Spleen (tissue), 11 donors: ENCODE results near the gene GDPD2. TPM values are rescaled to one million over a fixed set of nuclear protein-coding genes. Genes with fewer than 3 reads are reported as not detected.

ENCODE experiments used
- DNase-seq: peaks from one replicate; pipeline ENCODE4 v3.0.0-alpha.2; 2020
- H3K27ac ChIP-seq, 8 donors: fragments of 200-600 bp; sonication (generic) in 7 of 8; 1 replicate in 4 of 8; 2 replicates in 4 of 8; pipeline versions ENCODE4 v1.5.0 to v1.8.0; 2016 to 2021; ENCODE audit warnings: inconsistent platforms in 4 of 8, mild to moderate bottlenecking in 4 of 8, moderate library complexity in 1 of 8
- H3K27me3 ChIP-seq, 7 donors: fragments of 200-600 bp; sonication (generic) in 6 of 7; replicated peaks in 1 of 7; 1 replicate in 4 of 7; 2 replicates in 3 of 7; pipeline versions ENCODE4 v1.5.0 to v1.8.0; 2016 to 2021; ENCODE audit warnings: inconsistent platforms in 3 of 7, mild to moderate bottlenecking in 1 of 7
- H3K36me3 ChIP-seq, 6 donors: fragments of 200-600 bp; sonication (generic) in 5 of 6; 1 replicate in 4 of 6; 2 replicates in 2 of 6; pipeline versions ENCODE4 v1.5.0 to v1.8.0; 2016 to 2021; ENCODE audit warnings: inconsistent platforms in 2 of 6
- H3K4me1 ChIP-seq, 6 donors: fragments of 200-600 bp; sonication (generic) in 5 of 6; 1 replicate in 3 of 6; 2 replicates in 3 of 6; pipeline versions ENCODE4 v1.5.0 to v1.8.0; 2016 to 2021; ENCODE audit warnings: inconsistent platforms in 3 of 6
- H3K4me3 ChIP-seq, 8 donors: fragments of 200-600 bp; sonication (generic) in 7 of 8; 1 replicate in 4 of 8; 2 replicates in 4 of 8; pipeline versions ENCODE4 v1.5.0 to v1.8.0; 2016 to 2021; ENCODE audit warnings: inconsistent platforms in 4 of 8, mild to moderate bottlenecking in 4 of 8, moderate library complexity in 2 of 8
- H3K9me3 ChIP-seq, 8 donors: fragments of 200-600 bp; sonication (generic) in 7 of 8; 1 replicate in 4 of 8; 2 replicates in 4 of 8; pipeline versions ENCODE4 v1.5.0 to v1.8.0; 2016 to 2021; ENCODE audit warnings: inconsistent platforms in 4 of 8
- CTCF ChIP-seq, 11 experiments: fragments of 200-600 bp in 7 of 11; fragments of 450-650 bp in 4 of 11; sonication (generic) in 4 of 11; IDR thresholded peaks in 8 of 11; conservative IDR thresholded peaks in 3 of 11; 1 replicate in 7 of 11; 2 replicates in 4 of 11; pipeline versions ENCODE4 v1.4.0 to v1.8.0; 2016 to 2021; ENCODE audit warnings: antibody characterized with exemption in 11 of 11, inconsistent platforms in 4 of 11, mild to moderate bottlenecking in 1 of 11
- POLR2A ChIP-seq, 3 donors: fragments of 450-650 bp; IDR thresholded peaks; one replicate each; pipeline ENCODE4 v1.5.1; 2017; ENCODE audit warnings: antibody characterized with exemption in 3 of 3, mild to moderate bottlenecking in 1 of 3
- POLR2AphosphoS5 ChIP-seq, 3 donors: sonication (generic); formaldehyde crosslinking; IDR thresholded peaks; one replicate each; pipeline ENCODE4 v1.5.1; 2017; ENCODE audit warnings: antibody characterized with exemption in 3 of 3
- WGBS, 5 donors: extraction: QIAGEN DNeasy Blood & Tissue Kit in 3 of 5; methylation state at CpG; one replicate each; pipeline versions ENCODE4 v1.1.5 to v1.1.7; 2013 to 2018; 5-methylcytosine and 5-hydroxymethylcytosine counted together
- intact Hi-C: fragments of 100-400 bp; cut with DNase I; formaldehyde crosslinking; loops from one replicate; pipeline ENCODE4 v1.15.0; 2023; ENCODE audit warnings: low total_unique reads
- polyA plus RNA-seq, 3 donors: library from polyadenylated mRNA; stranded (reverse); fragments of 200-250 nt; gene quantifications; one replicate each; pipeline ENCODE4 v1.2.1, GENCODE V29; 2013
- total RNA-seq, 7 donors: library from RNA; depleted of rRNA in 3 of 7; stranded (reverse); fragments of >200 nt in 3 of 7; fragmentation: NEBNext Ultra II Directional in 4 of 7; extraction: Animal tissue kit (Norgen Biotek cat#: 25700) in 4 of 7; gene quantifications; one replicate each; pipeline versions ENCODE4 v1.1.0 to v1.2.1, GENCODE V29; 2016 to 2021
- donor health status: healthy with polysubstance abuse.
- donor health status: DM: no; HTN: no; CAD: no; lungs with moderate emphysema.
- donor health status: DM: no; HTN: no; CAD: no.
- donor health status: Bipolar disorder and iron deficiency.
- donor health status: healthy.
- donor health status: DM: no; HTN: no; CAD: no.
- donor health status: DM: yes; HTN: yes; CAD: no.

The GDPD2 gene
- total and polyA plus RNA-seq, 10 donors = 2.4 to 103 (median 63.7) TPM

DNA sequence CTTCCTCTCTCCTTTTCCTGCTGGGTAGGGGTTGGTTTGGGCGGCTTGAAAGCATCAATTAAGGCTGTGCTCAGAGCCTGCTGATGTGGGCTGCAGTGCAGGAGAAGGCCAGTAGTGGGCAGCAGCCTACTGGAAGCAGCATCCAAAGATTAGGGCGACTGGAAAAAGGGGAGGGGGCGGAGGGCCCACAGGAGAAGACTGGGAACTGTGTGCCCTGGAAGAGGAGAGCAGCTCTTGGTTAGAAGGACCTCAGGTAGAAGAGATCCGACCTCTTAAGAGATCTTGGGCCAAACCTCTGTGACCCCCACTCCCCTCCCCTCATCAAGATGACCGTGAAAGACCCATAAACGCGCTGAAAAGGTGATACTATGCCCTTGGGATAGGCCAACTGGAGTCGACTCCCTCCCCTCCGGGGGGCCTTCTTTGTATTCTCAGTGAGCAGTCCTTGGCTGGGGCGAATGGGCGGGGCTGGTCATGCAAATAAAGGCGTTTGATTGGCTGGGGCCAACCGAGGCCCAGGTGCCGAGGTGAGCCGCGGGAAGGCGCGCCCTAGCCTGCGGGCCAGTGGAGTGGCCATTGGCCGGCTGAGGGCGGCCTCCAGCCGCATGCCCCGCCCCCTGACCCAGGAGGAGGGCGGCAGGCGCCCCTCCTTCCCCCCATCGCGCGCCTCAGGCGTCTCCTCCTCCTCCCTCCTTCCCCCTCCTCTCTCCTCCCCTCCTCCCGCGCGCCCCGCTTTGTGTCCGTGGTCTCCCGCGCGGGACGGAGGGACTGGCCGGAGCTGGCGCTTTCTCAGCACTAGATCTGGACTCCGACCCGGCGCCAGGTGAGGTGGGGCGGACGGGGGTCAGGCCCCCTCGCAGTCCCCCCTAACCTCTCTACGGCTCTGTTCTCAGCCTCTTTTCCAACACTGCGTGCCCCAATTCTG is 31.6 kb downstream of the GDPD2 start:
- DNase-seq = peak; percentile 87
- Histone ChIP-seq H3K27me3 (peaks cover 0 to 40% (median 0%) of the 10 kb centered on the region in 7 donors), H3K36me3 (no peaks in the 10 kb centered on the region), H3K9me3 (no peaks in the 10 kb centered on the region), H3K4me1 (peaks cover 0 to 46% (median 18%) of the 10 kb centered on the region in 6 donors), H3K27ac (peak overlapping the region; percentile 27 to 84 (median 72)), H3K4me3 (peak overlapping the region; percentile 20 to 68 (median 34))
- TF ChIP-seq CTCF (IDR thresholded peaks at IDR 0.05 in 8 of 11, conservative IDR thresholded peaks at IDR 0.05 in 3 of 11) (peak; percentile 46 to 83 (median 70)), POLR2A (IDR thresholded peaks at IDR 0.05) (no peak), POLR2AphosphoS5 (IDR thresholded peaks at IDR 0.05) (peak; percentile 25 to 62 (median 48))
- intact Hi-C loops = no loop called here
- 0 to 32% (median 2%) methylated on average over 12 to 48 of the region's 48 CpGs for WGBS, 5 donors

DNA sequence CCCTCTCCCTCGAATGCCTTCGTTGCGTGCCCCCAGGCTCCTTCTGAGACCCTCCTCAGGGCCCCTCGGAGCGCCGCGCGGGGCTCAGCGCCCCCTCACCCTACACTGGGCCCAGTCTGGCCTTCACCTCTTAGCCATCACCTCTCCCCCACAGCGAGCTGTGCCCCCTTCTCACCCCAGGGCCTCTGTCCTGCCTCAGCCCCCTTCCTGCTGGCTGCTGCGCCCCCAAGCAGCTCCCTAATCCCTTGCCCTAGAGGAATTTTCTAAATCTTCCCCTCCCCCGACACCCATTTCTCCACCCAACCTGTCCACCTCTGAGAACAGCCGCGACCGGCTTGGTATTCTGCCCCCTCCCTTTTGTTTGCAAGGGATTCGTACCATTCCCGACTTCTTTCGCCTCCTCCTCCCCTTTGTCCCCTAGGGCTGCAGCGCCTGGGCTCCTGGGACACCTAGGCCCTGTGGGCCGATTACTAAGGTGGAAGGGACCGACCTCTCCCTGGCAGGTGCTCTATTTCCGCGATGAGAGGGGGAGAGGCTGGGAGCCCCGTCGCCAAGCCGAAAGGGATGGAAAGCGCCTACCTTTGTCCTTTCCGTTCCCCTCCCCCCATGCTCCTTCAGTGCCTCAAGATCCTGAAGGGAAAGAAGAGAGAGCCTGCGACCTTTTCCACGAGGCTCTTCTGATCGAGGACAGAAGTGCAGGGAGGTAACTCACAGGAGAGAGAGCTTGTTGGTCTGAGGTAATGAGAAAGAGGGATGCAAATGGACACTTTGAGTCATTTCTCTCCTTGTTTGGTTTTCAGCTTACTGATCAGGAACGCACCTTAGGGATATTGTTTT is 32.5 kb downstream of the GDPD2 start:
- intact Hi-C loops = no loop called here
- H3K9me3 ChIP-seq = no peaks in the 10 kb centered on the region
- H3K27me3 ChIP-seq = peaks cover 0 to 40% (median 0%) of the 10 kb centered on the region in 7 donors
- peaks cover 0 to 46% (median 18%) of the 10 kb centered on the region in 6 donors for H3K4me1 ChIP-seq
- peak overlapping the region; percentile 27 to 84 (median 72) for H3K27ac ChIP-seq
- H3K36me3 ChIP-seq = no peaks in the 10 kb centered on the region
- WGBS, 5 donors = 17 to 42% (median 27%) methylated on average over 24 to 32 of the region's 32 CpGs
- H3K4me3 ChIP-seq = peak overlapping the region; percentile 20 to 68 (median 34)
- no peak for TF ChIP-seq CTCF (IDR thresholded peaks at IDR 0.05 in 8 of 11, conservative IDR thresholded peaks at IDR 0.05 in 3 of 11)
- no peak for TF ChIP-seq POLR2AphosphoS5 (IDR thresholded peaks at IDR 0.05)
- TF ChIP-seq POLR2A (IDR thresholded peaks at IDR 0.05) = no peak
- DNase-seq = no peak

DNA sequence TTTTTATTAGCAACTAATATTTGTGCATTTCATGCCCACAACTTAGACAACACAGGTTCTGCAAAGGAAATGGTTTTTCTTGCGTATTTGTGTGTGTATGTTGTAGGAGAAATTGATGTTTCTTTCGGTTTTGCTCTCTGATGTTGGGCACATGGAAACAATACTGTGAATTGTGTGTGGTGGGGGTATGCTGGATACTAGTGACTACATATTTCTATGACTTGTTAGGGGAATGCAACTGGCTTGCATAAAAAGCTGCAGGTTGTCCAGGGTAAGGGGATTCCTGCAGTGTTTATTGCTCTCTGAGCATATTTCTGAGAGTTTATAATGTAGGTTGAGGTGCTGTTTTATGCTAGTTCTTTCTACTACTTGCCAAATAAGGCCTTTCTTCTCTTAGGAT is 33.1 kb downstream of the GDPD2 start:
- 38 to 48% (median 43%) methylated on average over 2 of the region's 2 CpGs for WGBS, 5 donors
- no peak for DNase-seq
- Histone ChIP-seq H3K9me3 (no peaks in the 10 kb centered on the region), H3K4me3 (peak overlapping the region in 4 of 8 donors; percentile 31 to 68 (median 41)), H3K27me3 (peaks cover 0 to 40% (median 0%) of the 10 kb centered on the region in 7 donors), H3K27ac (peak overlapping the region in 7 of 8 donors; percentile 2 to 84 (median 77)), H3K4me1 (peaks cover 0 to 46% (median 18%) of the 10 kb centered on the region in 6 donors), H3K36me3 (no peaks in the 10 kb centered on the region)
- TF ChIP-seq POLR2A (IDR thresholded peaks at IDR 0.05) = no peak
- TF ChIP-seq POLR2AphosphoS5 (IDR thresholded peaks at IDR 0.05) = no peak
- TF ChIP-seq CTCF (IDR thresholded peaks at IDR 0.05 in 8 of 11, conservative IDR thresholded peaks at IDR 0.05 in 3 of 11) = no peak
- intact Hi-C loops = no loop called here
